IMR-90 (cell line): ENCODE measurements around the gene DICER1. TPM values are rescaled to one million over a fixed set of nuclear protein-coding genes. Genes with fewer than 3 reads are reported as not detected.

ENCODE experiments used
- ATAC-seq: fragments of 200-7000 bp; cut with Tn5 transposase; 2 replicates; pipeline ENCODE4 v1.9.1; 2020; ENCODE audit warnings: low read depth, mild to moderate bottlenecking, moderate library complexity
- BruUV-seq: library from RNA; stranded (reverse); fragments of 400-500 nt; replicated peaks from 2 replicates; lab custom pipeline; 2021; lab: Mats Ljungman, UMichigan
- CTCF ChIA-PET: fragments of 300-600 bp; formaldehyde crosslinking; extraction: SDS; loops from one replicate; lab custom pipeline; 2021; ENCODE audit warnings: antibody characterized with exemption; lab: Yijun Ruan, JAX
- POLR2A ChIA-PET: fragments of 300-600 bp; sonication (Branson Sonifier 250); formaldehyde crosslinking; loops from one replicate; lab custom pipeline; 2022; ENCODE audit warnings: antibody characterized with exemption; ENCODE audit not compliant: unreplicated experiment; lab: Charles Lee
- DNase-seq: peaks from one replicate; pipeline ENCODE4 v3.0.0; 2013
- H2AFZ ChIP-seq: replicated peaks from 2 replicates; pipeline ENCODE3; 2013; ENCODE audit warnings: low read length, mild to moderate bottlenecking; ENCODE audit not compliant: poor library complexity
- H2AK5ac ChIP-seq: 2 replicates; pipeline ENCODE4 v1.6.1; 2013; ENCODE audit warnings: low read depth, low read length, inconsistent platforms
- H2AK9ac ChIP-seq: replicated peaks from 2 replicates; pipeline ENCODE3; 2013; ENCODE audit warnings: mild to moderate bottlenecking, low read depth, low read length, moderate library complexity; ENCODE audit not compliant: poor library complexity
- H2BK120ac ChIP-seq: 2 replicates; pipeline ENCODE4 v1.6.1; 2013; ENCODE audit warnings: low read depth, low read length, inconsistent platforms
- H2BK15ac ChIP-seq: 3 replicates; pipeline ENCODE4 v1.6.1; 2013; ENCODE audit warnings: low read depth, low read length, inconsistent platforms
- H2BK20ac ChIP-seq: 2 replicates; pipeline ENCODE4 v1.6.1; 2013; ENCODE audit warnings: low read depth, mild to moderate bottlenecking, inconsistent platforms, low read length, moderate library complexity
- H2BK5ac ChIP-seq: 2 replicates; pipeline ENCODE4 v1.6.1; 2013; ENCODE audit warnings: mild to moderate bottlenecking, low read depth, low read length, inconsistent platforms; ENCODE audit not compliant: poor library complexity, severe bottlenecking
- H3K14ac ChIP-seq: replicated peaks from 2 replicates; pipeline ENCODE4 v1.6.1; 2013; ENCODE audit warnings: low read depth, low read length, inconsistent platforms
- H3K18ac ChIP-seq: 2 replicates; pipeline ENCODE4 v1.6.1; 2013; ENCODE audit warnings: low read depth, low read length, control low read depth
- H3K23ac ChIP-seq: 2 replicates; pipeline ENCODE4 v1.6.1; 2013; ENCODE audit warnings: low read depth, low read length, inconsistent platforms
- H3K27ac ChIP-seq: 2 replicates; pipeline ENCODE4 v1.5.1; 2013; ENCODE audit warnings: mild to moderate bottlenecking, control low read depth, low read length; ENCODE audit not compliant: insufficient read depth
- H3K27me3 ChIP-seq: 2 replicates; pipeline ENCODE4 v1.6.1; 2013; ENCODE audit warnings: low read length; ENCODE audit not compliant: control insufficient read depth, insufficient read depth
- H3K36me3 ChIP-seq: 2 replicates; pipeline ENCODE4 v1.6.1; 2013; ENCODE audit warnings: low read length, mixed read lengths; ENCODE audit not compliant: control insufficient read depth, insufficient read depth
- H3K4ac ChIP-seq: 2 replicates; pipeline ENCODE4 v1.6.1; 2013; ENCODE audit warnings: low read depth, low read length, inconsistent platforms
- H3K4me1 ChIP-seq: 2 replicates; pipeline ENCODE4 v1.6.1; 2013; ENCODE audit warnings: low read length, mixed read lengths; ENCODE audit not compliant: control insufficient read depth, insufficient read depth
- H3K4me2 ChIP-seq: 2 replicates; pipeline ENCODE4 v1.6.1; 2013; ENCODE audit warnings: low read depth, mild to moderate bottlenecking, control low read depth, low read length, moderate library complexity
- H3K4me3 ChIP-seq: 2 replicates; pipeline ENCODE4 v1.5.1; 2013; ENCODE audit warnings: low read depth, mild to moderate bottlenecking, control low read depth, low read length, moderate library complexity; ENCODE audit not compliant: insufficient read depth
- H3K56ac ChIP-seq: 2 replicates; pipeline ENCODE4 v1.6.1; 2013; ENCODE audit warnings: low read length, inconsistent platforms; ENCODE audit not compliant: insufficient read depth; ENCODE audit errors: extremely low read depth
- H3K79me1 ChIP-seq, 2 experiments: 2 replicates each; pipeline ENCODE4 v1.6.1; 2013; ENCODE audit warnings: low read length in 2 of 2, inconsistent platforms in 1 of 2, low read depth in 1 of 2
- H3K9ac ChIP-seq: 2 replicates; pipeline ENCODE4 v1.6.1; 2013; ENCODE audit warnings: low read depth, low read length, control low read depth
- H3K9me1 ChIP-seq: 2 replicates; pipeline ENCODE4 v1.6.1; 2013; ENCODE audit warnings: low read length, inconsistent platforms; ENCODE audit not compliant: insufficient read depth
- H3K9me3 ChIP-seq: 2 replicates; pipeline ENCODE4 v1.6.1; 2013; ENCODE audit warnings: low read length; ENCODE audit not compliant: control insufficient read depth, insufficient read depth
- H4K20me1 ChIP-seq: 2 replicates; pipeline ENCODE4 v1.6.1; 2013; ENCODE audit warnings: low read length, inconsistent platforms; ENCODE audit not compliant: insufficient read depth
- H4K5ac ChIP-seq: 2 replicates; pipeline ENCODE4 v1.6.1; 2013; ENCODE audit warnings: mild to moderate bottlenecking, low read depth, low read length, control low read depth
- H4K8ac ChIP-seq, 2 experiments: 2 replicates each; pipeline ENCODE4 v1.6.1; 2013; ENCODE audit warnings: low read depth in 2 of 2, low read length in 2 of 2, control low read depth in 1 of 2, inconsistent platforms in 1 of 2
- H4K91ac ChIP-seq: 2 replicates; pipeline ENCODE4 v1.6.1; 2013; ENCODE audit warnings: low read depth, low read length, inconsistent platforms; ENCODE audit not compliant: insufficient read depth
- CHD1 ChIP-seq: IDR thresholded peaks from 2 replicates; pipeline ENCODE4 v1.6.1; 2012; ENCODE audit warnings: low read depth, low read length, improper control_type of control experiment
- FOS ChIP-seq: fragments of 150-350 bp; IDR thresholded peaks from 2 replicates; pipeline ENCODE4 v1.6.1; 2016; ENCODE audit warnings: low read depth, low read length
- MXI1 ChIP-seq: IDR thresholded peaks from 2 replicates; pipeline ENCODE4 v1.6.1; 2012; ENCODE audit warnings: low read depth, mild to moderate bottlenecking, low read length, moderate library complexity, borderline replicate concordance
- SMC3 ChIP-seq: fragments of 150-350 bp; IDR thresholded peaks from 2 replicates; pipeline ENCODE4 v1.6.1; 2016; ENCODE audit warnings: low read depth, mild to moderate bottlenecking, antibody characterized with exemption, low read length, moderate library complexity
- WGBS, 2 experiments: methylation state at CpG; one replicate each; pipeline versions ENCODE4 v1.1.5 to v1.1.7; 2013; ENCODE audit warnings: missing lambda C conversion rate in 2 of 2; ENCODE audit not compliant: insufficient read length in 1 of 2; ENCODE audit errors: extremely low coverage in 2 of 2; 5-methylcytosine and 5-hydroxymethylcytosine counted together
- dilution Hi-C: fragments of 300-500 bp; cut with HindIII; formaldehyde crosslinking; loops from one replicate; pipeline ENCODE4 v1.14.3; 2018; ENCODE audit warnings: low sequenced_read_pairs; ENCODE audit not compliant: unreplicated experiment
- in situ Hi-C: fragments of 300-500 bp; cut with MboI; formaldehyde crosslinking; loops from 3 replicates; pipeline ENCODE4 v1.14.3; 2019; ENCODE audit warnings: low sequenced_read_pairs, inconsistent platforms, mixed read lengths
- intact Hi-C: fragments of 100-400 bp; cut with micrococcal nuclease; formaldehyde crosslinking; loops from 2 replicates; pipeline ENCODE4 v1.10.0; 2022
- polyA plus RNA-seq, 3 experiments: library from polyadenylated mRNA; depleted of rRNA; stranded (reverse); fragments of >200 nt; gene quantifications; 2 replicates each; pipeline ENCODE4 v1.2.3, GENCODE V29; 2012; ENCODE audit warnings: low replicate concordance in 1 of 3
- total RNA-seq: library from RNA; depleted of rRNA; stranded (reverse); fragments of >200 nt; gene quantifications from 2 replicates; pipeline ENCODE4 v1.2.3, GENCODE V29; 2012
- TF ChIP-seq, protein P1 (sequence below): conservative IDR thresholded peaks from 2 replicates; pipeline ENCODE4 v1.5.1; 2012; ENCODE audit warnings: mild to moderate bottlenecking, low read depth, low read length, improper control_type of control experiment

Gene DICER1
- total and polyA plus RNA-seq, 2 of the 4 experiments (the other 2 are of a cell fraction): 9.7 to 49.5 TPM

DNA sequence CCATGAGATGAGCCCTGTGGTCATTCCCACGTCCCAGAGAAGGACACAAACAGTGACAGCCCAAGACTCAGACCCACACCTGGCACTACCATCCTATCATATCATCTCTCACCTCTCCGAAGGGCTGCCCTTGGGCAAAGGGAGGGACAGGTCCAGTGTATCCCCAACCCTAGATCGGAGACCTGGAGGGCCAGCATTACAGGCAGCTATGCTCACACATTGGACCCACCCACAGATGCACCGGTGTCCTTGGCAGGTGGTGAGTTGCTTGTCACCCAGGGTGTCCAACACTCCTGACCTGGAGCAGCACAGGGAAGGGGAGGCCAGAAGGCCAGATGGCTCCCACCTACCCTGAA, 117.4 kb downstream of the DICER1 start (continued):
- TF ChIP-seq CHD1: no peak

DNA sequence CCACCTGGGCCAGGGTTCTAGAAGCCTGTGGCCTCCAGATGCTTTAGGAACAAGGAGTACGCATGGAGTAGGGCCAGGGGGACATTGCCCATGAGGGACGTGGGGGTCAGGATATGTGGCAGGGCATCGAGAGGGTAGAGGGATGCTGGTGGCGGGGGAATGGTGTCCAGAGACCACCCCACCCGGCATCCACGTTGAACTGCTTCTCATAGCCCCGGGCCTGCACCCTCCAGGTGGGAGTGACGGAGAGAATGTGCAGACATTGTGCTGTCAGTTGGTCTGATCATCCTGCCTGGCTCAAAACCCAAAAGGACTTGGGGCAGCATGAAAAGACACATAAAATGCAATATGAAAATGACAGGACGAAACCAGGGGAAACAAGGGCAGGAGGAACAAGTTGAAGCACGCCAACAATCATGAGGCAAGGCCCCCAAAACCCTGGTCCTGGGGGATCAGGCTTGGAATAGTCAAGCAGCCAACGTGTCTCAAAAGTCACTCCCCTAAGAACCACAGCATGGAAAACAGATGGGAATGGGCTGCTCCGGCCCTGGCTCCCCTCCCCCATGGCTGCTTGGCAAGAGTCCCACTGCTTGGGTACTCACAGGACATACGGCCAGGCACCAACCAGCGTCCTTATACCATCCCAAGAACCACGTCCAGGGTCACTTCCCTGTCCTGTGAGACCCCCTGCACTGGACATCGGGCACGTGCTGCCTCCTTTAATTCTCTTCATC, 117.9 kb downstream of the DICER1 start:
- Histone ChIP-seq H2BK15ac (no peak overlapping the region), H3K56ac (no peak overlapping the region), H3K79me1 (no peaks in the 10 kb centered on the region), H2BK120ac (no peak overlapping the region), H3K14ac (no peak overlapping the region), H3K27ac (no peak overlapping the region), H3K9me3 (no peaks in the 10 kb centered on the region), H3K4me1 (peaks cover 8% of the 10 kb centered on the region), H3K9me1 (no peaks in the 10 kb centered on the region), H2BK5ac (no peak overlapping the region), H2AK9ac (no peak overlapping the region), H3K4me2 (no peak overlapping the region), H2AFZ (no peak overlapping the region), H2AK5ac (no peak overlapping the region), H3K23ac (no peak overlapping the region), H4K91ac (no peak overlapping the region), H4K5ac (no peak overlapping the region), H3K18ac (no peak overlapping the region), H3K4me3 (no peak overlapping the region), H3K36me3 (no peaks in the 10 kb centered on the region), H3K9ac (no peak overlapping the region), H4K8ac (no peak overlapping the region), H3K27me3 (no peaks in the 10 kb centered on the region; the same call in 1 of the 2 replicates), H2BK20ac (no peak overlapping the region), H3K4ac (no peak overlapping the region), H4K20me1 (no peaks in the 10 kb centered on the region)
- in situ Hi-C loops (no loop called here), intact Hi-C loops (no loop called here), dilution Hi-C loops (no loop called here)
- ATAC-seq (no peak), DNase-seq (no peak)
- WGBS, 2 experiments: 48% methylated on average over 11 of the region's 17 CpGs; no CpG with 5 or more reads in 1 of the 2 experiments
- ChIA-PET CTCF (no interaction called here), POLR2A (no interaction called here)
- no TSS peak for BruUV-seq
- TF ChIP-seq MXI1: no peak
- TF ChIP-seq, protein P1, sequence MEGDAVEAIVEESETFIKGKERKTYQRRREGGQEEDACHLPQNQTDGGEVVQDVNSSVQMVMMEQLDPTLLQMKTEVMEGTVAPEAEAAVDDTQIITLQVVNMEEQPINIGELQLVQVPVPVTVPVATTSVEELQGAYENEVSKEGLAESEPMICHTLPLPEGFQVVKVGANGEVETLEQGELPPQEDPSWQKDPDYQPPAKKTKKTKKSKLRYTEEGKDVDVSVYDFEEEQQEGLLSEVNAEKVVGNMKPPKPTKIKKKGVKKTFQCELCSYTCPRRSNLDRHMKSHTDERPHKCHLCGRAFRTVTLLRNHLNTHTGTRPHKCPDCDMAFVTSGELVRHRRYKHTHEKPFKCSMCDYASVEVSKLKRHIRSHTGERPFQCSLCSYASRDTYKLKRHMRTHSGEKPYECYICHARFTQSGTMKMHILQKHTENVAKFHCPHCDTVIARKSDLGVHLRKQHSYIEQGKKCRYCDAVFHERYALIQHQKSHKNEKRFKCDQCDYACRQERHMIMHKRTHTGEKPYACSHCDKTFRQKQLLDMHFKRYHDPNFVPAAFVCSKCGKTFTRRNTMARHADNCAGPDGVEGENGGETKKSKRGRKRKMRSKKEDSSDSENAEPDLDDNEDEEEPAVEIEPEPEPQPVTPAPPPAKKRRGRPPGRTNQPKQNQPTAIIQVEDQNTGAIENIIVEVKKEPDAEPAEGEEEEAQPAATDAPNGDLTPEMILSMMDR: no peak
- no peak for TF ChIP-seq SMC3
- TF ChIP-seq FOS: no peak
